SJCRH30 (cell line): ENCODE results near the gene PITX2. TPM values are rescaled to one million over a fixed set of nuclear protein-coding genes. Genes with fewer than 3 reads are reported as not detected.
A peak's percentile ranks its signal among the peaks of the same experiment; 100 is the strongest.

Source experiments
- DNase-seq, 2 experiments: peaks; one replicate each; pipeline ENCODE4 v3.0.0-alpha.2; 2015 to 2020
- H3K27ac ChIP-seq: fragments of 250-450 bp; sonication (Bioruptor Pico); 2 replicates; pipeline ENCODE4 v1.5.1; 2020; ENCODE audit warnings: mild to moderate bottlenecking, moderate library complexity
- H3K27me3 ChIP-seq: fragments of 250-450 bp; sonication (Bioruptor Pico); 2 replicates; pipeline ENCODE4 v1.5.1; 2020; ENCODE audit warnings: mild to moderate bottlenecking, moderate library complexity
- H3K36me3 ChIP-seq: fragments of 250-450 bp; sonication (Bioruptor Pico); 2 replicates; pipeline ENCODE4 v1.5.1; 2020; ENCODE audit warnings: mild to moderate bottlenecking, moderate library complexity
- H3K4me1 ChIP-seq: fragments of 250-450 bp; sonication (Bioruptor Pico); 2 replicates; pipeline ENCODE4 v1.5.1; 2020; ENCODE audit warnings: mild to moderate bottlenecking, moderate library complexity
- H3K4me3 ChIP-seq: fragments of 250-450 bp; sonication (Bioruptor Pico); 2 replicates; pipeline ENCODE4 v1.5.1; 2020; ENCODE audit warnings: mild to moderate bottlenecking, moderate library complexity
- H3K9me3 ChIP-seq: fragments of 250-450 bp; sonication (Bioruptor Pico); replicated peaks from 2 replicates; pipeline ENCODE4 v1.5.1; 2020; ENCODE audit warnings: mild to moderate bottlenecking, moderate library complexity
- total RNA-seq: library from RNA; depleted of rRNA; stranded (reverse); fragments of >200 nt; shearing (Covaris generic); gene quantifications from 2 replicates; pipeline ENCODE4 v1.2.3, GENCODE V29; 2014

PITX2 gene
- total RNA-seq, 1 experiment from 2014 or later = 93.3 TPM

DNA sequence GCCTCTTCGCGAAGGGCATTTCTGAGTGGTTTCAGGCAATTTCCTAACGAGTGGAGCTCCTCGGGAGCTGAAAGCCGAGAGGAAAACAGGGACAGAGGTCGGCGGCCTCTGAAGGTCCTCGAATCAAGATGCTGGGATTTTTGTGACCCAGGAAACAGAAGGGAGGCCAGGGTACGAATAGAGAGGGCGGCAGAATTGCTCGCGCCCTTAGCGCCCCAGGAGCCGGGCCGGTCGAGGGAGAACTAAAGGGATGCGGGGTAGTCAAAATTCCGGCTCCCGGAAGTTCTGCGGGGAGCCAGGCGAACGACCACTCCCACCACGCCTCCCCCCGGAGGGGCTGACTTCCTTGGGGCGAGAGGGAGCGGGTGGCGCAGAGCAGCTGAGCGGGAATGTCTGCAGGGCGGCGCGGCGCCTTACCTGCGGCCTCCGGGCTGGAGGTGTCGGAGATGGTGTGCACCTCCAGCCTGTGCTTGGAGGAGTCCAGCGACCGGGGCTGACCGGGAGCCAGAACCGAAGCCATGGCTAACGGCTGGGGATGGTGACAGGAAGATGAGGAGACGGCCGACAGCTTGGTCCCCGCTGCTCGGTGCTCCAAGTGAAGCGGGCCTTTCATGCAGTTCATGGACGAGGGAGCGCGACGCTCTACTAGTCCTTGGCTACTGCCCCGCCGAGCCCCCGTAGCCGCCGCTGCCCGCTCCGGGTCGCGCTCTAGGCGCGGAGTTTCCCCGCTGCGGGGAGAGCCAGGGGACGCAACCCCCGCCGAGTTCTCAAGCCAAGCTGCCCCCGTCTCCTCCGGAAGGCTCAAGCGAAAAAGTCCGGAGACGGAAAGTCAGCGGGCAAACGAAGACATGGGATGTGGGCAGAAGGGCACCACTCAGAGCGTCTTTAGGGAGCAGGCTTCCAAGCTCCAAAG lies 782 bp downstream of the PITX2 start:
- no peaks in the 10 kb centered on the region for H3K9me3 ChIP-seq
- peak overlapping the region; percentile 95 for H3K4me3 ChIP-seq
- H3K36me3 ChIP-seq = peaks cover 52% of the 10 kb centered on the region
- no peaks in the 10 kb centered on the region for H3K27me3 ChIP-seq
- H3K4me1 ChIP-seq = peaks cover 11% of the 10 kb centered on the region
- peak overlapping the region; percentile 99 for H3K27ac ChIP-seq
- DNase-seq = peak; percentile 64 to 71

DNA sequence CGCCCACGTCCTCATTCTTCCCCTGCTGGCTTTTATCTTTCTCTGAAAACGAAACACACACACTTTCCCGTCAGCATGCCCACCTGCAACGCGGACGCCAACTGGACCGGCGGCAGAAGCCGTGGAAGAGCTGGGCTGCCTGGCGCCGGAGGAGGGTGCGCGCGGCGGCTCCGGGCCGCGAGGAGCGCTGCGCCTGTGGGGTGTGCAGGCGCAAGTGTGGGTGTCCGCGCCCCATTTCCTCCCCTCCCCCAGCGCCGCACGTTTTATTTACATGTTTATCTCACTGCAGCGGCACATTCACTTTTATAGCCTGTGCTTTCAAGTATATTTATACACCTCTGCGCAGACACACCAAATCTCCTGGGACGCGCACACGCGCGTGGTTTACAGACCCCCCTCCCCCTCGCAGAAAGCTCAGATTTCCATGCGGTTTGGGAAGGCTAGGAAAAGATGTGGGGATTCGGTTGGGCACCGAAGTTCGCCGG lies 1.5 kb downstream of the PITX2 start:
- H3K9me3 ChIP-seq = no peaks in the 10 kb centered on the region
- peak; percentile 60 to 72 for DNase-seq
- peaks cover 60% of the 10 kb centered on the region for H3K36me3 ChIP-seq
- H3K4me1 ChIP-seq = peaks cover 11% of the 10 kb centered on the region
- peak overlapping the region; percentile 95 for H3K4me3 ChIP-seq
- peak overlapping the region; percentile 99 for H3K27ac ChIP-seq
- H3K27me3 ChIP-seq = no peaks in the 10 kb centered on the region

DNA sequence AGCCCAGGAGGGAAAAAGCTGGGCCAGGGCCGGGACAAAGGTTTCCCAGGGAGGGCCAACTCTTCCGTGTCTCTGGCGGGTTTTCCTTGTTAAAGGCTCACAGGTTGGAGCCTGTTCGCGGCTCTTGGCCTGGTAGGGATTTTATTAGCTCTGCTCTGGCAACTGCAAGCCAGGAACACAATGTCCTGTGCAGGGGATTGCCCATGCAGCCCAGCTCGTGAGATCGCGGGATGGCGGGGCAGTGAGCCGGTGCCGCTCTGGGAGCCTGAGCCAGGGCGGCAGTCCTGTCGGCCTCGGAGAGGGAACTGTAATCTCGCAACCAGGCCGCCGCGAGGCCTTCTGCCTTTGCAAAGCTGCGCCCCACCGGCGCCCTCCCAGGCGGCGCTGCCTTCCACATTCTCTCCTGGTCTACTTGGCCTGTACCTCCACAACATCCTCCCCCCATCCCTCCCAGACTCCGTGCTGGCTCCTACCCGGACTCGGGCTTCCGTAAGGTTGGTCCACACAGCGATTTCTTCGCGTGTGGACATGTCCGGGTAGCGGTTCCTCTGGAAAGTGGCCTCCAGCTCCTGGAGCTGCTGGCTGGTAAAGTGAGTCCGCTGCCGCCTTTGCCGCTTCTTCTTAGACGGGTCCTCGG lies 2.1 kb downstream of the PITX2 start:
- Histone ChIP-seq H3K4me3 (peak overlapping the region; percentile 95), H3K4me1 (peaks cover 8% of the 10 kb centered on the region), H3K27ac (peak overlapping the region; percentile 99), H3K36me3 (peaks cover 63% of the 10 kb centered on the region), H3K9me3 (no peaks in the 10 kb centered on the region), H3K27me3 (no peaks in the 10 kb centered on the region)
- DNase-seq = peak; percentile 87

DNA sequence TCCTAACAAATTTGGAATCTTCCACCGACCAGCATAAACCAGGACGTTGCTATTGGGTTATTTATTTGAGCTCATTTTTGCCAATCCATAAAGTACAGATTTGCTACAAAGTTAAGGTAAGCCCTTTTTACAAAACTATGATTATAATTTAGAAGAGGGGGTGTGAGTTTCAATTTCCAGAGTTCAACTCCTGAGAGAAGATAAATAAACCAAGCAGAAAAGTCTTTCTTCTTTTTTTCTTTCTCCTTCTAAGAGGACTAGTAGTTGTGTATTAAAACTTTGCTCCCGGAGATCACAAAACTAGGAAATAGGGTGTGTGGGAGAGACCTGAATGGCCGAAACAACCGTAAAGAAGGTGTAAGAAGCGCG lies 2.6 kb downstream of the PITX2 start:
- H3K27me3 ChIP-seq = no peaks in the 10 kb centered on the region
- peak overlapping the region; percentile 95 for H3K4me3 ChIP-seq
- H3K4me1 ChIP-seq = peaks cover 7% of the 10 kb centered on the region
- no peaks in the 10 kb centered on the region for H3K9me3 ChIP-seq
- peak overlapping the region; percentile 99 for H3K27ac ChIP-seq
- H3K36me3 ChIP-seq = peaks cover 59% of the 10 kb centered on the region
- no peak for DNase-seq

DNA sequence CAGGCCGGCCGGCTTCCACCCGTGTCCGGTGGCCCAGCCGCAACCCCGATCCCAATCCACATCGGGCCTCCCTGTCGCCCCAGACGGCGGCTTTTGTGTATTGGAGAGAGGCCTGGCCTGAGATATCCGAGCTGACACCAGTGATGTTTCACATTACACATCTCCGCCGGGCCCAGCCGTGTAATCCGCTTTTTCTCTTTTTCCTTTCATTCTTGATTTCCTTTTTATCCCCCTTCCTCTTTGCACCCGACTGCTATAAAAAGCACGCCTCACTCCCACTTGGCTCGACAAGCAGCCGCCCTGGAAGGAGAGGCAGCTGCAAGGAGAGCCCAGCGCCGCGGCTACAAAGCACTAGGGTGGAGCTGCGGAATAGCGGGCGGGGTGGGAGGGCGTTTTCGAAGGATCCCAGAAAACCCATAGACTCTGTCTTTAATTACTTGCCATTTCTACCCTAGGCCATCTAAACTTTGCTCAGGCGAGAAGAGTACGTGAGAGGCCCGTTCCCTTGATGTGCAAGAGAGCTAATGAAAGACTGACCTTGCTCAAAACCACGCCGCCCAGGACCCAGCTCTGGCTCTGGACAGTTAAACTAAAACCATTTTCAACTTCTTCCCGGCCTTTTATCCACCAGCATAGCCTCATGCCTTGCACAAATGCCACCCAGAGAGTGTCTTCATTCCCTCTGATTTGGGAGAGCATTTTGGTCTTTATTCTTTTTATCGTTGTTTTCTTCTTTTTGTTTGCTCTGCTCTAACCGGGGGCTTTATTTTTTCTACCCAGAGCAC lies 3.2 kb downstream of the PITX2 start:
- Histone ChIP-seq H3K4me3 (peak overlapping the region; percentile 95), H3K27ac (peak overlapping the region; percentile 99), H3K27me3 (no peaks in the 10 kb centered on the region), H3K4me1 (peaks cover 6% of the 10 kb centered on the region), H3K36me3 (peaks cover 59% of the 10 kb centered on the region), H3K9me3 (no peaks in the 10 kb centered on the region)
- peak; percentile 79 to 83 for DNase-seq

DNA sequence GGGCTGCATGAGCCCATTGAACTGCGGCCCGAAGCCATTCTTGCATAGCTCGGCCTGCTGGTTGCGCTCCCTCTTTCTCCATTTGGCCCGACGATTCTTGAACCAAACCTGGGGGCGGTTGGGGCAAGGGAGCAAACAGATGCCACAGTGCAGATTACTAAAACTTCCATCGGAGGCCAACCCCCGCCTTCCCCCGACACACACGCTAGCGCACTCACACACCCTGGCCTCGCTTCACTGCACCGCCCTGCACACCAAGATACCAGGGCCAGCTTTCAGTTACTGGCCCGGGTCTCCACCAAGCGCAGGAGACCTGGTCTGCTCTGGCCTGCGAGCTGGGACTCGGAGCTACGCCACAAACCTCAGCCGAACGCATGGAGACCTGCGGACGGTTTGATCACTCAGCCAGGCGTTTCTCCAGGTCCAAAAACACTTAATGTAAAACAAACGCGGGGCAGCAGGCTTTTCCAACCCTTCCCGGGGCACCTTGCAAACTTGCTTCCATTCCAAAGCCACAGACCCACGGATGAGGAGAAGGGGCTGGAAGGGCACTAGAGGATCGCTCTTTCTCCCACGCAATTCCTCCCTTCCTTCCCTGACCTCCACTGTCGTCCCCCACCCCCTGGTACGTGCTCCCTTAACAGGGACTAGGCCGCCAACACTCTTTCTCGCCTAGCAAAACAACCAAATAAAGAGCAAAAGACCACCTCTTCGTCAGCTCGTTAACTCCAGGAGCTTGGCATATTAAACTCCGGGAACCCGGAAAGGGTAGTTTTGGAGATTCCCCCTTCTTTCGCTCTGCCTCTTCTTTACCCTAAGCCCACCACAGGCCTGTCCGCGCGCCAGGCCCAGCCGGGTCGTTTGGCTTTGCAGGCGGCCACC lies 4.1 kb downstream of the PITX2 start:
- DNase-seq = peak; percentile 40 to 56

DNA sequence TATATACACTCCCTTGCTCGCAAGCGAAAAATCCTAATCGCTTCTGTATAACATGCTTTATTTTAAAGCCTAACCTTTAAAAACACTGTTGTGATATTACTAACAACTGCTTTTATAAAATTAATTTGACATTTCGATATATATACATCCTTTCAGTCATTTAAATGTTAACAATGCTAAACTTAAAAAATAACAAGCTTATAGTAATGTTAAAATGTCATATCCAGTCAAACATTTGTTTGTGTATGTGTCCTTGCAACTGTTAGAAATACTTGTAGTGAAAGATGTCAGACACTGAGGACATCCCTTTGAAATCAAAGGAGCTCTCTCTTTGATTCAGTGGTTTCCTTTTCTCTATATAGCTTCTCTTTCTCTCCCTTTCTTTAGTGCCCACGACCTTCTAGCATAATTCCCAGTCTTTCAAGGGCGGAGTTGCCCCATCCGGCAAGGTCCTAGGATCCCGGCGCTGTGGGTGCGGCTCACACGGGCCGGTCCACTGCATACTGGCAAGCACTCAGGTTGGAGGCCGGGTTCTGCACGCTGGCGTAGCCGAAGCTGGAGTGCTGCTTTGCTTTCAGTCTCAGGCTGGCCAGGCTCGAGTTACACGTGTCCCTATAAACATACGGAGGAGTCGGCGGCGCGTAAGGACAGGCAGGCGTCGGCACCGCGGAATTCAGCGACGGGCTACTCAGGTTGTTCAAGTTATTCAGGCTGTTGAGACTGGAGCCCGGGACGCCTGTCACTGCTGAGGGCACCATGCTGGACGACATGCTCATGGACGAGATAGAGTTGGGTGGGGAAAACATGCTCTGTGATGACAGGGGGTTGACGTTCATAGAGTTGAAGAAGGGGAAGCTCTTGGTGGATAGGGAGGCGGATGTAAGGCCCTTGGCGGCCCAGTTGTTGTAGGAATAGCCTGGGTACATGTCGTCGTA lies 5.0 kb downstream of the PITX2 start:
- H3K4me1 ChIP-seq = no peaks in the 10 kb centered on the region
- peak overlapping the region; percentile 99 for H3K27ac ChIP-seq
- H3K9me3 ChIP-seq = no peaks in the 10 kb centered on the region
- peak overlapping the region; percentile 95 for H3K4me3 ChIP-seq
- H3K27me3 ChIP-seq = no peaks in the 10 kb centered on the region
- peaks cover 59% of the 10 kb centered on the region for H3K36me3 ChIP-seq
- peak; percentile 63 to 71 for DNase-seq

More for the DNA sequence above, 4.1 kb downstream of the PITX2 start:
- peak overlapping the region; percentile 95 for H3K4me3 ChIP-seq
- peak overlapping the region; percentile 99 for H3K27ac ChIP-seq
- no peaks in the 10 kb centered on the region for H3K4me1 ChIP-seq
- H3K9me3 ChIP-seq = no peaks in the 10 kb centered on the region
- H3K36me3 ChIP-seq = peaks cover 59% of the 10 kb centered on the region
- no peaks in the 10 kb centered on the region for H3K27me3 ChIP-seq

DNA sequence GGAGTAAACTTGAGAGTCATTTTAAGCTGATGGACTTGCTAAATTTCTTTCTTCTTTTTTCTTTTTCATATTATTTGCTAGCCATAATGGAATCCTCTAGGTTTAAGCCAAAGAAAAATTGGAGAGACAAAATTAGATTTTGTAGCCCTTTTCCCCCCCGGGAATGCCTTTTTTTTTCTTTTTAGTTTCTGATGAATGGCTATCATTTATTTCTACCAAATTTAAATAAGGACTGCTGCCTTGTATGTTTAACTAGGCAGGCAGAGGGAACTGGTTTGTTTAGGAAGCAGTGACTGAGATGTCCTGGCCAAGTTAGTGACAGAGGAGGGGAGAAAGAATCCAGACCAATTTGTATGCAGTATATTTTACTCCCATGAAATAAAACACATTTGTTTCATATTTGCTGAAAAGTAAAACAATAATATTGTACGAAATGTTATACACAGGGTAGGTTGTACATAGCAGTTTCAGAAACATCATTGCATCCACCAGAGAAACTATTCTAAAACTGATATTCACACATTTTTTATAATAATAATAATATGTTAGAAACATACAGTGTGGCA lies 5.7 kb downstream of the PITX2 start:
- no peaks in the 10 kb centered on the region for H3K27me3 ChIP-seq
- H3K9me3 ChIP-seq = no peaks in the 10 kb centered on the region
- H3K4me1 ChIP-seq = no peaks in the 10 kb centered on the region
- H3K4me3 ChIP-seq = no peak overlapping the region
- DNase-seq = no peak
- H3K36me3 ChIP-seq = peaks cover 59% of the 10 kb centered on the region
- no peak overlapping the region for H3K27ac ChIP-seq

DNA sequence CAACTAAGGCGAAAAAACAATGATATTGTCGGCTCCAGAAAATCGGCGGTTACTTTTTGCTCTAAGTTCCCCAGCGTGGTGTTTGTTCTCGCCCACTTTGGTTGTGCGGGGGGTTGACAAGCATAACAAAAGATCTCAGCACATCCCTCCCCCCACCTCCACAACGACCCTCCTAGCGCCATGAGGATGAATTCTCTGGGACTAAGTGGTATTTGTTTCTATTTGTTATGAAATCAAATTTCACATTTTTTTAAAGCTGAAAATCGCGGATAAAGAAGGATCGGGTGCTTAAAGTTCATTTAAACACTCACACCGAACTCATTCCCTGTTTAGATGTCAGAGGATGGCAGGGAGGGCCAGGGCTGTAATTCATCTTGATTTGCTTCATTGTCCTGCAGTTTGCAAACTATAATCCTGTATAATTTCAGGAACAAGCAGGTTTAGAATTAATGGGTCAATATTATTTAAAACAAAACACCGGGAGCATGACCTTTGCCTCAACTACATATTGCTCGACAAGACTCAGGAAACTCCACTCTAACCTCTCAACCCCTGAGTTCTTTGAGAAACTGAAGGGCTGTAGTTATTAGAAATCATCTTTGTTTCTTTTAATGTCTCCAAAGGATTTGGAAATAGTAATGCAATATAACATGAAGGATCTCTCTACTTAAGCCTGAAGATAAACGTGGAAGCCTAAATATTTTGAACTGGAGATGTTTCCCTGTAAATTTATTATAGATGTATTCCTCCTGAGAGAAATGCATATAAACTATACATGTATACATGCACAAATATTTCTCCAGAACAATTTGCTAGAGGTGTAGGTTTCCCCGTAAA lies 6.4 kb downstream of the PITX2 start:
- Histone ChIP-seq H3K9me3 (no peaks in the 10 kb centered on the region), H3K27me3 (no peaks in the 10 kb centered on the region), H3K36me3 (peaks cover 55% of the 10 kb centered on the region), H3K27ac (no peak overlapping the region), H3K4me3 (no peak overlapping the region), H3K4me1 (no peaks in the 10 kb centered on the region)
- DNase-seq = no peak

DNA sequence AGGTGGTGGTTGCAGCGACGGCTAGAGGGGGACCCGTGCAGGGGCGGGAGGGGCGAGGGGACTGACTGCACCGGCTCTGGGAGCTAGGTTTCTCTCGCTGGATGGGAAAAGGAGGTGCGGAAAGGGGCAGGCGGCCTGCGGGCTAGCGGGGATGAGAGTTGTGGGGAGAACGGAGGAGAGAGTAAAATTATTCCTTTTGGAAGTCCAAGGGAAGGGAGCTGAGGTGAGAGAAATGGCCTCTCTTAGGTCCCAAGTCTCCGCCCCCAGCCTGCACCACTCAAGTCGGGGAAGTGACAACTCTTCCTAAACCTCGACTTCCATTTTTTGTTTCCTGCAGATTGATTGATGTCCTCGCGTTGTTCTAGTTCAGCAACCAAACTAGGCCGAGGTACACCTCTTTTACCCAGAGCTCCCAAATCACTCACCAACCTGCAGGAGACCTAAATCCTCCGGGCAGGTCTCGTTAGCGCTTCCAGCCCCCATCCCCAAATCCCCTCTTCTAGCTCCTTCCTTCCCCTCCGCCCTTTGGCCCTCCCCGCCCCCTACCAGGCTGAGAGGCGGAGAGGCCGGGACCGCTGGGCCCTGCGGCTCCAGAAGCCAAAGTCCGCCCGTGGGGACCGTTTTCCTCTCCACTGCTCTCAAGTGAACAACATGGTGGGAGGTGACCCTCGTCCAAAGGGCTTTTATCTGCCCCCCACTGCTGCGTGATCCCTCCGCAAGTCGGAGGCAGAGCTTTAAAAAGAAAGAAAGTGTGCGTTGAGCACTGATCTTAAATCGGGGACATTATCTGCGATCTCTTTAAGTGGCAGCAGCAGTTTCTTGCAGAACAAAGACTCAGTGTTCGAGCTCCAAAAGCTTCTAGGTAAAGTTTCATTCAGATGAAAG lies 7.3 kb downstream of the PITX2 start:
- no peak for DNase-seq
- Histone ChIP-seq H3K4me1 (no peaks in the 10 kb centered on the region), H3K27me3 (no peaks in the 10 kb centered on the region)

DNA sequence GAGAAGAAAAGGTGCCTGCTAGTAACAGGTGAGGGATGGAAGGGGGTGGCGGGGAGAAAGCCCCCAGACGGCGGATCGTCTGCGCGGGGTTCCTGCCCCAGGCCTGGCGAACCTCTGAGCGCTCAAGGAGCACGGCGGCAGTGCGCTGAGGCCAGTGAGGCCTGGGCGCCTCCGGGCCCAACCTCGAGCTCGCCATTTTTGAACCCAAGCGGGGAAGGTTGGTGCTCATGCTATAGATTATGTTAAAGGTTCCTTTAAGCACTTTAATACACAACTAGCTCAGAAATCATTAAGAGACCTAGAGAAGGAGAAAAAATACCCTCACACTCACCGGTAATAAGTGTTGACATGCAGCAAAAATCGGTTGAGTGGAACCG lies 7.9 kb downstream of the PITX2 start:
- Histone ChIP-seq H3K36me3 (peaks cover 42% of the 10 kb centered on the region), H3K4me1 (no peaks in the 10 kb centered on the region), H3K27me3 (no peaks in the 10 kb centered on the region), H3K4me3 (no peak overlapping the region), H3K27ac (no peak overlapping the region), H3K9me3 (no peaks in the 10 kb centered on the region)
- DNase-seq = no peak

More for the DNA sequence above, 7.3 kb downstream of the PITX2 start:
- H3K27ac ChIP-seq = no peak overlapping the region
- H3K36me3 ChIP-seq = peaks cover 48% of the 10 kb centered on the region
- no peak overlapping the region for H3K4me3 ChIP-seq
- H3K9me3 ChIP-seq = no peaks in the 10 kb centered on the region
